GM12891 (cell line): Measurements from ENCODE around the gene RIBC1.
A peak's percentile ranks its signal among the peaks of the same experiment; 100 is the strongest.
"Not testable (repeated sequence)": the region's sequence is repeated elsewhere in the genome, so short reads cannot be mapped to it uniquely, and the experiment has no call there.

Experiments used
- DNase-seq: peaks from one replicate; pipeline ENCODE4 v3.0.0; 2011; ENCODE audit warnings: low spot score; ENCODE audit not compliant: insufficient read length
- FAIRE-seq: peaks from 2 replicates; lab custom pipeline; 2011; peaks lifted over from hg19 to GRCh38; lab: Jason Lieb, UNC
- PAX5 ChIP-seq: IDR thresholded peaks from 2 replicates; pipeline ENCODE4 v1.6.1; 2011; ENCODE audit warnings: low read length, moderate library complexity, mild to moderate bottlenecking; ENCODE audit not compliant: insufficient read depth, severe bottlenecking
- POLR2A ChIP-seq: IDR thresholded peaks from 2 replicates; pipeline ENCODE4 v1.6.1; 2011; ENCODE audit warnings: low read depth, low read length, control low read depth
- POLR2AphosphoS5 ChIP-seq: IDR thresholded peaks from 2 replicates; pipeline ENCODE4 v1.6.1; 2011; ENCODE audit warnings: low read depth, low read length, control low read depth
- POU2F2 ChIP-seq: IDR thresholded peaks from 2 replicates; pipeline ENCODE4 v1.6.1; 2011; ENCODE audit warnings: low read depth, mild to moderate bottlenecking, control low read depth, low read length, moderate library complexity
- SPI1 ChIP-seq: IDR thresholded peaks from 2 replicates; pipeline ENCODE4 v1.6.1; 2011; ENCODE audit warnings: low read depth, low read length, control low read depth
- TAF1 ChIP-seq: IDR thresholded peaks from 2 replicates; pipeline ENCODE4 v1.6.1; 2011; ENCODE audit warnings: low read depth, low read length, control low read depth

RIBC1 gene

DNA sequence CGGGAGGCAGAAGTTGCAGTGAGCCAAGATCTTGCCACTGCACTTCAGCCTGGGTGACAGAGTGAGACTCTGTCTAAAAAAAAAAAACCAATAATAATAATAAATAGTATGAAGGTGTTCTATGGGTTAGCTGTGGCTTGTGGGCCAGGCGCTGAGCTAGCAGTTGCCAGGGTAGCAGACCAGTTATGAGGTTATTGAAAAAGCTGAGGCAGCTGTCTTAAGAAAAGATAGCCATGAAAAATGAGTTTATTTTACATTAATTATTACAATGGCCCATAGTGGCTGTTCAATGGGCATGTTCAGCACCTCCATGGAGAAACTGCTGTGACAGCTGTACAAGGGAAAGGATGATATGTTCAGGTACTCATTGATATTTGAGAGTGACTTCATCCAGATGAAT, 24.8 kb downstream of the RIBC1 start:
- DNase-seq (no peak), FAIRE-seq (no peak)
- no peak for TF ChIP-seq POLR2AphosphoS5
- no peak for TF ChIP-seq POU2F2
- TF ChIP-seq SPI1, result no peak
- TF ChIP-seq POLR2A, result no peak
- TF ChIP-seq TAF1, result no peak
- no peak for TF ChIP-seq PAX5

DNA sequence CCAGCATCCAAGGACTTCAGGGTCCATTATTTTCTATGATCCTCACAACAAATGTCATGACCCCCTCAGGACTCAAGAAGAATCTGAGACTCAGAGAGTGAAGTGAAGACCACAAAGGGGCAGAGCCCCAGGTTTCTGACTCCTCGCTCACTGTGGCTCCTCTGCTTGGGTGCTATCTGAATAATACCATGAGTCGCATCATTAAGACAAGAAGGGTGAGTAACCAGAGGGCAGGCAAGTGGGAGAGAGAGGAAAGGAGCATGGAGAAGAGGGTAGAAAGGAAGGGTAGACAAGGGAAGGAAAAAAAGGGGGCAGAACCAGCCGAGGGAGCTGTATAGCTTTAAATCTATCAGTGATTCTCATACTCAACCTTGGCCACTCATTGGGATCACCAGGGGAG, 27.0 kb downstream of the RIBC1 start:
- TF ChIP-seq POLR2AphosphoS5 (no peak), POLR2A (no peak), POU2F2 (no peak), PAX5 (no peak), TAF1 (no peak), SPI1 (no peak)
- DNase-seq (no peak), FAIRE-seq (no peak)

DNA sequence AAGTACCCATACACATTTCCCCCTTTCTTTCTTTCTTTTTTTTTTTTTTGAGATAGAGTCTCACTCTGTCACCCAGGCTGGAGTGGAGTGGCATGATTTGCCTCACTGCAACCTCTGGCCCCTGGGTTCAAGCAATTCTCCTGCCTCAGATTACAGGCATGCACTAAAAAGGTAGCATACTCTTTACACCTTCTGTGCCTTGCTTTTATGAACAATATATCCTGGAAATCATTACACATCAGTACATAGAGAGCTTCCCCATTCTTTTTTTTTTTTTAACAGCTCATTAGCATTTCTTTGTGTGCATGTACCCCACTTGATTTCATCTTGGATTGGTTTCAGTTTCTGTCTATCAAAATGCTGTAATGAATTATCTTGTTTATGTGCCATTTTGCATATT, 30.1 kb downstream of the RIBC1 start:
- no peak for TF ChIP-seq SPI1
- TF ChIP-seq TAF1, result no peak
- no peak for TF ChIP-seq POU2F2
- no peak for TF ChIP-seq POLR2AphosphoS5
- TF ChIP-seq PAX5, result no peak
- TF ChIP-seq POLR2A, result no peak
- FAIRE-seq, result no peak

DNA sequence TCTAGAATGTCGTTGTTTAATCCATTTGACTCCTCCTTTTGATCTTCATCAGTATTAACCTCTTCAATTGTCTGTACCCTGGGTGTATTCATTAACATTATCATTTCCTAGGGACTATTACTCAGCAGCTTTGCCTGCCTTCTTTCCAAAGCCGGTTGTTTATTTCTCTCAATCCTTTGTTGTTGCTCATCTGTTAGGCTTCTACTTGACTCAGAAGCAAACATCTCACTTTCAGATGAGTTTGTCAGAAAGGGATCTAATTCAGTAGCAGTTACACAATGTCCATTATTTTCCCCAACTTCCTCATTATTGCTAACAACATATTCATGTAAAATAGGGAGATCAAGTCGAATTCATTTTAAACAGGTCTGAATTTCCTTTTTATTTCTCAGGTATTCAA, 33.6 kb downstream of the RIBC1 start:
- FAIRE-seq (no peak), DNase-seq (no peak)
- no peak for TF ChIP-seq POU2F2
- TF ChIP-seq PAX5, result no peak
- TF ChIP-seq POLR2AphosphoS5, result no peak
- no peak for TF ChIP-seq POLR2A
- no peak for TF ChIP-seq TAF1
- no peak for TF ChIP-seq SPI1

More for the DNA sequence above, 30.1 kb downstream of the RIBC1 start:
- DNase-seq, result no peak

DNA sequence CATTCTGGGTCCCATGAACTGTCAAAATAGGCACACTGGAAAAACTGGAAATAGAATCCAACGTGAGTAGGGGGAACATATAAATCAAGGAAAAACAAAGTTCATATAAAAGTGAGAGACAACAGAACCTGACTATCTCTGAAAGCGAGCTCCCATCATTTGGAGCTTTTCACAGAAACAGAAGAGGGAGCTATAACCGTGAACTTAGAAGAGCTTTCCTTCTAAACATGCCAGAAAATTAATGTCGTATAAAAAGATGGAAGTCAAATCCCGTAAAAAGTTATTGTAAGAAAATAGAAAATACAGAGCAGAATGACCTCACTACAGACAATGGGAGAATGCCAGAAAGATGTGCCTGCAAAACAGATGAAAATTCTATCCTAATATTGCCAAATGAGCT, 35.4 kb downstream of the RIBC1 start:
- TF ChIP-seq POLR2A (no peak), TAF1 (no peak), POU2F2 (no peak), SPI1 (no peak), PAX5 (no peak), POLR2AphosphoS5 (no peak)
- no peak for FAIRE-seq
- no peak for DNase-seq

DNA sequence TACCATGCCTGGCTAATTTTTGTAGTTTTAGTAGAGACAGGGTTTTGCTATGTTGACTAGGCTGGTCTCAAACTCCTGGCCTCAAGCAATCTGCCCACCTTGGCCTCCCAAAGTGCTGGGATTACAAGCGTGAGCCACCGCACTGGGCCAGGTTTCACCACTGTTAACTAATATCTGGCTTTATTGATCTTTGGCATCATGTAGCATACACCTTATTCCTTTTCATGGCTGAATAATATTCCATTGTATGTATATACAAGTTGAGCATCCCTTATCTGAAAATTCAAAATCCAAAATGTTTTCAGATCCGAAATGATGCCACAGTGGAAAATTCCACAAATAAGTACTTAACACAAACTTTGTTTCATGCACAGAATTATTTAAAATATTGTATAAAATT, 46.0 kb downstream of the RIBC1 start:
- DNase-seq, FAIRE-seq: not testable (repeated sequence)

DNA sequence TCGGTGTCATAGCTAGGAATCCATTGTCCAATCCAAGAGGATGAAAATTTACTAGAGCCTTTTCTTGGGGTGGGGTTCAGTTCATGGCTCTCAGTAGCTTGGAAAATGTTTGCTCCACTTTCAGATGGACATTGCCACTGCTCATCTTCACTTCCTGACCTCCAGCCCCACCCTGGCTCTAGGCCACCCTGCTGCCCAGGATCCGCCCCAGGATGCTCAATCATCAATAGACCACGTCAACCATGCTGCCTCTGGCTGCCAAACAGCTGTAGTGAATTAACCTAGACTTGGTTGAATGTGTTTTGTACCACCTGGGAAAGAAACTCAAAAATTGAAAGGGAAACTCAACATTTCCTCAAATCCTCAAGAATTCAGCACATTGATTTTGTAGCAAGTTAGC, 48.7 kb downstream of the RIBC1 start:
- FAIRE-seq (no peak), DNase-seq (no peak)
- TF ChIP-seq POU2F2 (no peak), SPI1 (no peak), PAX5 (no peak), POLR2A (no peak), TAF1 (no peak), POLR2AphosphoS5 (no peak)

DNA sequence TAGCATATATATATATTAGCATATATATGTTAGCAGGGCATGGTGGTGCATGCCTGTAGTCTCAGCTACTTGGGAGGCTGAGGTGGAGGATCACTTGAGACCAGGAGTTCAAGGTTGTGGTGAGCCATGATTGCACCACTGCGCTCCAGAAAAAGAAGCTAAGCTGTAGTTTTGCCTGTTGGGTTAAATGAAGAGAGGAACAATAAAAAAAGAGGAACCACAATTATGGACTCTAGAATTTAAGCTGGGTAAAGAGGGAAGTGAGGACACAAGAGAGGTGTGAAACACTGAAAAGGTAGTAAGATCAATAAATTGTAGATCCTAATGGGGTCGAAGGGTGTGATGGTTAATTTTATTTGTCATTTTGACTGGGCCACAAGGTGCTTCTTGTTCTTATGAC, 52.0 kb downstream of the RIBC1 start:
- no peak for DNase-seq
- FAIRE-seq, result no peak
- TF ChIP-seq POLR2A (no peak), SPI1 (0 out of 2 replicates have a peak, but pooled peaks have one; percentile 18)

DNA sequence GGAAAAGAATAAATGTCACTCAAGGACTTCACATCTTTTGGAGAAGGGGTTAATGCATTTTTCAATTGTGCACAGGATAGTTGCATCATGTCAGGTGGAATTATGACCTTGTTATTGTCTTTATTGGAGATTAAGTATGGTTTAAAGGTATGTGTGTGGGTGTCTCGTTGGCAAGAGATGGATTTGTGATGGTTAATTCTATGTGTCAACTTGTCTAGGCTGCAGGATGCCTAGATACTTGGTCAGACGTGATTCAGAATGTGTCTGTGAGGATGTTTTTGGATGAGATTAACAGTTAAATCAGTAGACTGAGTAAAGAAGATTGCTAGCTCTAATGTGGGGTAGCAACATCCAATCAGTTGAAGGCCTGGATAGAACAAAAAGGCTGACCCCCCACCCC, 53.7 kb downstream of the RIBC1 start:
- no peak for DNase-seq
- no peak for FAIRE-seq
- TF ChIP-seq POLR2A (no peak), POU2F2 (no peak), POLR2AphosphoS5 (no peak), TAF1 (no peak), PAX5 (no peak), SPI1 (no peak)

DNA sequence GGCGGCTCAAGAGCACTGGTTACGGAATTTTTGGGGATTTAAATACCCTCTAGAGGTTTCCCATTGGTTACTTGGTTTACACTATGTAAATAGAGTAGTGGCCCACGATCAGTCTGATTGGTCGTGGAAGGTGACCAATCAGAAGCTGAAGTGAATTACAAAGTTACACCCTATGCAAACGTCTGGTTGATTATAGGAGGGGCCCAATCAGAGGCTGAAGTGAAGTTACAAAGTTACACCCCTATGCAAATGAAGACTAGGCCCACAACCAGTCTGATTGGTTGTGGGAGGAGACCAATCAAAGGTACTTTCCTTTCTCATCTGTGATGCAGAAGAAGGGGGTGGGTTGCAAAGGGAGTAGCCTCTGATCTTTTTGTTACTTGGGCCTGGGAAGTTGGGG, 56.6 kb downstream of the RIBC1 start:
- DNase-seq, result no peak
- TF ChIP-seq POLR2A, result no peak
- TF ChIP-seq SPI1, result no peak
- no peak for TF ChIP-seq PAX5
- TF ChIP-seq POLR2AphosphoS5, result no peak
- TF ChIP-seq TAF1, result no peak
- no peak for TF ChIP-seq POU2F2
- FAIRE-seq, result no peak
